AG10803 (cell line): ENCODE results near the gene ASXL1.

ENCODE experiments used
- DNase-seq: peaks from one replicate; pipeline ENCODE4 v3.0.0; 2010; ENCODE audit warnings: low read depth
- H3K4me3 ChIP-seq: 2 replicates; pipeline ENCODE4 v1.5.1; 2011; ENCODE audit warnings: mild to moderate bottlenecking, low read length, control low read depth
- CTCF ChIP-seq: conservative IDR thresholded peaks from 2 replicates; pipeline ENCODE4 v1.5.1; 2011; ENCODE audit warnings: mild to moderate bottlenecking, low read length, control low read depth, inconsistent platforms

The ASXL1 gene

GRCh38 chr20:32472581-32473207 lies 114.6 kb downstream of the ASXL1 start:
- no peak for DNase-seq
- H3K4me3 ChIP-seq = no peak overlapping the region
- TF ChIP-seq CTCF = no peak

- no peak for DNase-seq
- no peak for TF ChIP-seq CTCF
- no peak overlapping the region for H3K4me3 ChIP-seq
Observed at GRCh38 chr20:32473231-32474008, 115.3 kb downstream of the ASXL1 start.

- TF ChIP-seq CTCF = no peak
- no peak for DNase-seq
Observed at GRCh38 chr20:32474009-32474716, 116.0 kb downstream of the ASXL1 start.

GRCh38 chr20:32474717-32474966 lies 116.5 kb downstream of the ASXL1 start:
- peak overlapping the region; percentile 60 for H3K4me3 ChIP-seq
- no peak for TF ChIP-seq CTCF
- DNase-seq = no peak

More at GRCh38 chr20:32474009-32474716, 116.0 kb downstream of the ASXL1 start:
- peak overlapping the region; percentile 60 for H3K4me3 ChIP-seq

- H3K4me3 ChIP-seq = peak overlapping the region; percentile 60
- peak; percentile 90 for DNase-seq
- peak; percentile 15 for TF ChIP-seq CTCF
Observed at GRCh38 chr20:32474967-32475811, 117.1 kb downstream of the ASXL1 start.

- no peak for TF ChIP-seq CTCF
- no peak for DNase-seq
- H3K4me3 ChIP-seq = no peak overlapping the region
Observed at GRCh38 chr20:32476684-32477593, 118.8 kb downstream of the ASXL1 start.
